GM12865 (cell line): ENCODE measurements around the gene MAP2K5.
A peak's percentile ranks its signal among the peaks of the same experiment; 100 is the strongest.

Source experiments
- DNase-seq: peaks from one replicate; pipeline ENCODE4 v3.0.0; 2010; ENCODE audit warnings: low read depth
- H3K4me3 ChIP-seq: 2 replicates; pipeline ENCODE4 v1.5.1; 2011; ENCODE audit warnings: mild to moderate bottlenecking, low read depth, low read length, control low read depth
- TF ChIP-seq, protein P1 (sequence below): IDR thresholded peaks from 2 replicates; pipeline ENCODE4 v1.5.1; 2011; ENCODE audit warnings: low read length, control low read depth, low read depth, inconsistent platforms; ENCODE audit not compliant: insufficient read depth; ENCODE audit errors: missing control alignments

Gene MAP2K5

DNA sequence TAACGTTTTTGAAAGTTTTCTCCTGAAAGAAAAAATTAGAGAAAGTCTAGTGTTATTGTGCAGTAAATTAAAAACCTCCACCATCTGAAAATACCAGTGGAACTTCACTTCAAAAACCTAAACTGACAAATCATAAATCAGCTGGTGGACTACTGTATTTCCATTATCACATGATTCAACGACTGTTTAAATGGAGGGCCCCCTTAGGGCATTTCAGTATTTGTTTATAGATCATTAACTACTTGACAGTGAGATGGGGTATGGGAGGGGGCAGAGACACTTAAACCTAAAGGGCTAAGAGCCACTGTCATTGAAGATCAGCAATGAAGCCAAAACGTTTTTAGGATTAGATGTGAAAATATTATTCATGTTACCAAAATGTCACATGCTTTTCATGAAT lies 30.4 kb upstream of the MAP2K5 start:
- TF ChIP-seq, protein P1, sequence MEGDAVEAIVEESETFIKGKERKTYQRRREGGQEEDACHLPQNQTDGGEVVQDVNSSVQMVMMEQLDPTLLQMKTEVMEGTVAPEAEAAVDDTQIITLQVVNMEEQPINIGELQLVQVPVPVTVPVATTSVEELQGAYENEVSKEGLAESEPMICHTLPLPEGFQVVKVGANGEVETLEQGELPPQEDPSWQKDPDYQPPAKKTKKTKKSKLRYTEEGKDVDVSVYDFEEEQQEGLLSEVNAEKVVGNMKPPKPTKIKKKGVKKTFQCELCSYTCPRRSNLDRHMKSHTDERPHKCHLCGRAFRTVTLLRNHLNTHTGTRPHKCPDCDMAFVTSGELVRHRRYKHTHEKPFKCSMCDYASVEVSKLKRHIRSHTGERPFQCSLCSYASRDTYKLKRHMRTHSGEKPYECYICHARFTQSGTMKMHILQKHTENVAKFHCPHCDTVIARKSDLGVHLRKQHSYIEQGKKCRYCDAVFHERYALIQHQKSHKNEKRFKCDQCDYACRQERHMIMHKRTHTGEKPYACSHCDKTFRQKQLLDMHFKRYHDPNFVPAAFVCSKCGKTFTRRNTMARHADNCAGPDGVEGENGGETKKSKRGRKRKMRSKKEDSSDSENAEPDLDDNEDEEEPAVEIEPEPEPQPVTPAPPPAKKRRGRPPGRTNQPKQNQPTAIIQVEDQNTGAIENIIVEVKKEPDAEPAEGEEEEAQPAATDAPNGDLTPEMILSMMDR, result no peak
- DNase-seq, result no peak
- H3K4me3 ChIP-seq, result no peak overlapping the region

DNA sequence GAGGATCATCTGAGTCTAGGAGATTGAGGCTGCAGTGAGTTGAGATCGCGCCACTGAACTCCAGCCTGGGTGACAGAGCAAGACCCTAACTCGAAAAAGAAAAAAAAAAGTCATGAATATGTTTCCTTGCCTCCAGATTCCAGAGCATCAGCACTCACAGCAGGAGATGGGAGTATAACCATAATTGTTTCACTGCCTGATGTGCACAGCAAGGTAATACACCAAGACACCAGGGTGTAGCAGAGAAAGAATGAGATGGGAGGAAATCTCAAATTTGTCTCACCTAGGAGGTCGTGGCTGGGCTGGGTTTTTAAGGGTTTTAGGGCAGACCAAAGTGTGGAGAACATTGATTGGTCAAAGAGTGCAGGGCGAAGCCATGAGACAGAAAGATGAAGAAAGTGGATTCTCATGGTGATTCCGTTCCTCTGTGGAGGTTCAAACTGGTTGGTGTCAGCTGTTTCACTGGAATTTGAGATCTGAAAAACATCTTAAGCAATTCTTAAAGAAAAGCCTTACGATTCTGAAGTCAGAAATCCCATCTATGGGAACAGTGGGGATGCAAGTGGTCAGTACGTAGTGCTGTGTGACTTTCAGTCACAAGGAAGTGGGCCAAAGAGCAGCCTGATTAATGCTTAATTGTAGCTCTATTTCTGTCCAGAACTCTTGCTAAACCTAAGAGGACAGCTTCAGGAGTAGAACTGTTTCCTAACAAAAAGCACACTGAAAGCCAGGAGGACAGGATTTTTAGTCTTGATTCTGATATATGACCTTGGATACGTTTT lies 29.4 kb upstream of the MAP2K5 start:
- TF ChIP-seq, protein P1, result no peak
- no peak for DNase-seq
- no peak overlapping the region for H3K4me3 ChIP-seq

DNA sequence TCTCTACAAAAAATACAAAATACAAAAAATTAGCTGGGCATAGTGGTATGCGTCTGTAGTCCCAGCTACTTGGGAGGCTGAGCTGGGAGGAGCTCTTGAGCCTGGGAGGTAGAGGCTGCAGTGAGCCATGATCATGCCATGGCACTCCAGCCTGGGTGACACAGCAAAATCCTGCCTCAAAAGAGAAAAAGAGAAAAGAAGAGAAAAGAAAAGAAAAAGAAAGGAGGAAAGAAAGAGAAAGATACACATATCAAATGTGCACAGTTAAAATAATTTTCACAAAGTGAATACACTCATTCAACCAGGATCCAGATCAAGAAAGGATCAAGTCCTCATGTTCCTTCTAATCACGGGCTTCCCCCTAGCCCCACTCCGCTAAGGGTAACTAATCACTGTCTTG lies 27.4 kb upstream of the MAP2K5 start:
- no peak for DNase-seq
- TF ChIP-seq, protein P1, result no peak
- H3K4me3 ChIP-seq, result no peak overlapping the region

DNA sequence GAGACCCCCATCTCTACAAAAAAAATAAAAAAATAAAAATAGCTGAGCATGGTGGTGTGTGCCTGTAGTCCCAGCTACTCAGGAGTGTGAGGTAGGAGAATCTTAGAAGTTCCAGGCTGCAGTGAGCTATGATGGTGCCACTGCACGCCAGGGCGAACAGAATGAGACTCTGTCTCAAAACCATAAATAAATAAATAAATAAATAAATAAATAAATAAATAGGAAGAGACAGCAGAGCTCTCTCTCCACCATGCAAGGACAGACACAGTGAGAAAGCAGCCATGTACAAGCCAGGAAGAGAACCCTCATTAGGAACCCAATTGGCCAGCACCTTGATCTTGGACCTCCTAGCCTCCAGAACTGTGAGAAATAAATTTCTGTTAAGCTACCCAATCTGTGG lies 26.9 kb upstream of the MAP2K5 start:
- DNase-seq, result no peak
- TF ChIP-seq, protein P1, result no peak
- no peak overlapping the region for H3K4me3 ChIP-seq

DNA sequence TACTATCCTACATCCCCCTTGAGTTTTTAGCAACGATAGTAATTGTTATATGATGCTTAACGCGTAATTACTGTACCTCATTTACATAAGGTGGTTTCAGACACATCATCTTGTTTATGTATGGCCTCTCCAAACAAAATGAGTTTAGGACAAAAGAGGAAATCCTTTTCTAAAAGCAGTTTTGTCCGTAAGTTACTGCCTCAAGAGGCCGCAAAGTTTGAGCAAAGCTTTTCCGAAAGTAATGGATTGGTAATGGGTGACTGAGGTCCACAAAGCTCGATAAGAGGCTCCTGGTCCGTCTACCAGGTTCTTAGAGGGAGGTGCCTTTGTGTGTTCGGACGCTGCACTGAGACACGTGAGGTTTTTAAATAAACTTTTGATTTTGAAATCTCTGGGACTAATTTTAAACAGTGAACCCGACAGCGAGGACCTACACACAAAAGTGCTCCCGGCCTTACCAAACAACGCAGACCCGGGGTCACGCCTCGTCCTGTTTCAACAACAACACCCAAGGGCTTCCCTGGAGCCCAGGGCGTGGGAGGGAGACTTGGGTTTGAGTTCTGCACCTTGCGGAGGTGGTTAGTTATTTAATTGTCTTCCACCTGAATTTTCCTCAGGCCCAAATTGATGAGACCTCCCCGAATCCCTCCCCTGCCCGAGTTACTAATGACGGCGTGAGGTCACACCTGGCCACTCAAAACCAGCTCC lies 22.0 kb upstream of the MAP2K5 start:
- no peak for DNase-seq
- peak overlapping the region; percentile 56 for H3K4me3 ChIP-seq
- TF ChIP-seq, protein P1, result no peak

DNA sequence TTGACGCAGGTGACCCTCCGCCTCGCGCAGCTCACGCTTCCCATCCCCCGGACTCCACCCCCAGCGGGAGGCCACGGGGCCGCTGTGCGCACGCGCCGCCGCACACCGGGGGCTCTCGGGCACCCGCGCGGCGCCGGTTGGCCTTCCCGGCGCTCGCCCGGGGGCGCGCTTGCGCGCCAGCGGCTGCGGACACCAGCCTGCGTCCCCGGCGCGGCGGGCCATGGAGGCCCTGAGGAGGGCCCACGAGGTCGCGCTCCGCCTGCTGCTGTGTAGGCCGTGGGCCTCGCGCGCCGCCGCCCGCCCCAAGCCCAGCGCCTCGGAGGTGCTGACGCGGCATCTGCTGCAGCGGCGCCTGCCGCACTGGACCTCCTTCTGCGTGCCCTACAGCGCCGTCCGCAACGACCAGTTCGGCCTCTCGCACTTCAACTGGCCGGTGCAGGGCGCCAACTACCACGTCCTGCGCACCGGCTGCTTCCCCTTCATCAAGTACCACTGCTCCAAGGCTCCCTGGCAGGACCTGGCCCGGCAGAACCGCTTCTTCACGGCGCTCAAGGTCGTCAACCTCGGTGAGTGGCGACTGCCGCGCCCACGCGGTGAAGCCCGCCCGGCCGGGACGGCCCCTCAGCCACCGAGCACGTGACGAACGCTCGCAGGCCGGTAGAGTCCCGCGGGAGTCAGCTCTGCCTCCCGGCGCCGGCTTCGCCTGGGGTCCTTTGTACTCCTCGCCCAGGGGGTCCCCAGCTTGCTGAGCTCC lies 21.3 kb upstream of the MAP2K5 start, which contains the start of gene C15orf61:
TSS of gene C15orf61 (plus strand) at position 103 of the 754 bp plus-strand sequence. CDS start at position 221, 118 bp downstream.
- TF ChIP-seq, protein P1, result no peak
- peak; percentile 94 for DNase-seq

More for the DNA sequence above, 21.3 kb upstream of the MAP2K5 start, which contains the start of gene C15orf61:
- peak within 1 kb of the TSS; percentile 88 for H3K4me3 ChIP-seq
